WTC11 (cell line): ENCODE results near the gene PRRX1.

ENCODE experiments used
- ELF4 ChIP-seq: sonication (generic); formaldehyde crosslinking; IDR thresholded peaks from 2 replicates; pipeline ENCODE4 v1.8.1; 2022; ENCODE audit warnings: low read depth, mild to moderate bottlenecking, moderate library complexity, missing genetic modification reagents
- ESRRA ChIP-seq: sonication (generic); formaldehyde crosslinking; IDR thresholded peaks from 2 replicates; pipeline ENCODE4 v1.8.1; 2022; ENCODE audit warnings: mild to moderate bottlenecking, missing genetic modification reagents, borderline replicate concordance
- JUN ChIP-seq: sonication (generic); formaldehyde crosslinking; IDR thresholded peaks from 2 replicates; pipeline ENCODE4 v1.8.0; 2023; ENCODE audit warnings: mild to moderate bottlenecking, missing genetic modification reagents
- NFATC4 ChIP-seq: fragments of 250-450 bp; sonication (Bioruptor Pico); IDR thresholded peaks from 2 replicates; pipeline ENCODE4 v1.9.0; 2021; ENCODE audit warnings: mild to moderate bottlenecking
- NR1H2 ChIP-seq: sonication (generic); formaldehyde crosslinking; IDR thresholded peaks from 2 replicates; pipeline ENCODE4 v1.9.0; 2021; ENCODE audit warnings: mild to moderate bottlenecking, moderate library complexity, missing genetic modification reagents
- NR3C1 ChIP-seq: sonication (generic); formaldehyde crosslinking; conservative IDR thresholded peaks from 2 replicates; pipeline ENCODE4 v1.8.1; 2023; ENCODE audit warnings: low read depth, mild to moderate bottlenecking, missing genetic modification reagents
- TP53 ChIP-seq: sonication (generic); formaldehyde crosslinking; IDR thresholded peaks from 2 replicates; pipeline ENCODE4 v1.8.1; 2023; ENCODE audit warnings: mild to moderate bottlenecking, missing genetic modification reagents
- ZBTB21 ChIP-seq: sonication (generic); formaldehyde crosslinking; IDR thresholded peaks from 2 replicates; pipeline ENCODE4 v1.8.1; 2023; ENCODE audit warnings: mild to moderate bottlenecking, missing genetic modification reagents, borderline replicate concordance
- ZNF263 ChIP-seq: sonication (generic); formaldehyde crosslinking; IDR thresholded peaks from 2 replicates; pipeline ENCODE4 v1.8.1; 2022; ENCODE audit warnings: low read depth, mild to moderate bottlenecking, moderate library complexity, missing genetic modification reagents
- ZNF317 ChIP-seq: sonication (generic); formaldehyde crosslinking; IDR thresholded peaks from 2 replicates; pipeline ENCODE4 v1.8.1; 2023; ENCODE audit warnings: low read depth, mild to moderate bottlenecking, moderate library complexity, missing genetic modification reagents, borderline replicate concordance
- ZNF396 ChIP-seq: fragments of 250-450 bp; sonication (Bioruptor Pico); IDR thresholded peaks from 2 replicates; pipeline ENCODE4 v1.8.0; 2021; ENCODE audit warnings: mild to moderate bottlenecking, moderate library complexity, borderline replicate concordance
- TF ChIP-seq, protein P1 (sequence below): fragments of 200-600 bp; IDR thresholded peaks from 2 replicates; pipeline ENCODE4 v1.8.0; 2022; ENCODE audit warnings: antibody characterized with exemption
- TF ChIP-seq, protein P2 (sequence below): sonication (generic); formaldehyde crosslinking; conservative IDR thresholded peaks from 2 replicates; pipeline ENCODE4 v1.8.1; 2022; ENCODE audit warnings: mild to moderate bottlenecking, missing genetic modification reagents

DNA sequence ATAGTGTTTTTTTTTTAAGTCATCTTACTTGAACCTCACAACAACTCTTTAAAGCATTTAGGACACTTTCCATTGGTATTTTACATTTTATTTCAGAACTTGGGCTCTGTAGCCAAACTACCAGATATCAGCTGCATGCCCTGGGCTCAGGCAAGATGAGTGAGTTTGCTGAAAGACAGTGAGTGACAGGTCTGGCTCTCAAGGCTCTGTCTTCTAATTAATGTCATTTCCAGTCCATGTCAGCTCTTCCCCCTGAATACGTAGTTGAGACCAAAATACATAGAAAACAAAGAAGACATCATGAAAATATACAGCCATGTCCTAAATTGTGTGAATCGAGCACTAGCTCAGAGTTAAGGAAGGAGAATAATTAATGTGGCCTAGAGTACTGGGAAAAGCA is 39.7 kb downstream of the PRRX1 start:
- no peak for TF ChIP-seq ESRRA (CRISPR knock-in tag)
- TF ChIP-seq, protein P1, sequence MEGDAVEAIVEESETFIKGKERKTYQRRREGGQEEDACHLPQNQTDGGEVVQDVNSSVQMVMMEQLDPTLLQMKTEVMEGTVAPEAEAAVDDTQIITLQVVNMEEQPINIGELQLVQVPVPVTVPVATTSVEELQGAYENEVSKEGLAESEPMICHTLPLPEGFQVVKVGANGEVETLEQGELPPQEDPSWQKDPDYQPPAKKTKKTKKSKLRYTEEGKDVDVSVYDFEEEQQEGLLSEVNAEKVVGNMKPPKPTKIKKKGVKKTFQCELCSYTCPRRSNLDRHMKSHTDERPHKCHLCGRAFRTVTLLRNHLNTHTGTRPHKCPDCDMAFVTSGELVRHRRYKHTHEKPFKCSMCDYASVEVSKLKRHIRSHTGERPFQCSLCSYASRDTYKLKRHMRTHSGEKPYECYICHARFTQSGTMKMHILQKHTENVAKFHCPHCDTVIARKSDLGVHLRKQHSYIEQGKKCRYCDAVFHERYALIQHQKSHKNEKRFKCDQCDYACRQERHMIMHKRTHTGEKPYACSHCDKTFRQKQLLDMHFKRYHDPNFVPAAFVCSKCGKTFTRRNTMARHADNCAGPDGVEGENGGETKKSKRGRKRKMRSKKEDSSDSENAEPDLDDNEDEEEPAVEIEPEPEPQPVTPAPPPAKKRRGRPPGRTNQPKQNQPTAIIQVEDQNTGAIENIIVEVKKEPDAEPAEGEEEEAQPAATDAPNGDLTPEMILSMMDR = no peak
- no peak for TF ChIP-seq ZNF396 (CRISPR knock-in tag)
- TF ChIP-seq ZNF263 (CRISPR knock-in tag) = no peak
- TF ChIP-seq TP53 (CRISPR knock-in tag) = no peak
- no peak for TF ChIP-seq NFATC4 (CRISPR knock-in tag)
- no peak for TF ChIP-seq ZBTB21 (CRISPR knock-in tag)
- TF ChIP-seq NR1H2 (CRISPR knock-in tag) = no peak
- TF ChIP-seq, protein P2, sequence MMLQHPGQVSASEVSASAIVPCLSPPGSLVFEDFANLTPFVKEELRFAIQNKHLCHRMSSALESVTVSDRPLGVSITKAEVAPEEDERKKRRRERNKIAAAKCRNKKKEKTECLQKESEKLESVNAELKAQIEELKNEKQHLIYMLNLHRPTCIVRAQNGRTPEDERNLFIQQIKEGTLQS (CRISPR knock-in tag) = no peak
- no peak for TF ChIP-seq JUN (CRISPR knock-in tag)
- no peak for TF ChIP-seq NR3C1 (CRISPR knock-in tag)
- no peak for TF ChIP-seq ZNF317 (CRISPR knock-in tag)
- TF ChIP-seq ELF4 (CRISPR knock-in tag) = no peak
